Activated naive CD4-positive, alpha-beta T cell (primary cell): ENCODE results near the gene RAPGEF5.

Experiments used
- DNase-seq, 4 experiments: peaks; one replicate each; lab custom pipeline; 2025; lab: John Stamatoyannopoulos, UW

Gene RAPGEF5

GRCh38 chr7:22378199-22378980 is 21.4 kb upstream of the RAPGEF5 start:
- DNase-seq = no peak

GRCh38 chr7:22377703-22378102 is 20.7 kb upstream of the RAPGEF5 start:
- no peak for DNase-seq

GRCh38 chr7:22375359-22376048 is 18.6 kb upstream of the RAPGEF5 start:
- DNase-seq = no peak

DNA sequence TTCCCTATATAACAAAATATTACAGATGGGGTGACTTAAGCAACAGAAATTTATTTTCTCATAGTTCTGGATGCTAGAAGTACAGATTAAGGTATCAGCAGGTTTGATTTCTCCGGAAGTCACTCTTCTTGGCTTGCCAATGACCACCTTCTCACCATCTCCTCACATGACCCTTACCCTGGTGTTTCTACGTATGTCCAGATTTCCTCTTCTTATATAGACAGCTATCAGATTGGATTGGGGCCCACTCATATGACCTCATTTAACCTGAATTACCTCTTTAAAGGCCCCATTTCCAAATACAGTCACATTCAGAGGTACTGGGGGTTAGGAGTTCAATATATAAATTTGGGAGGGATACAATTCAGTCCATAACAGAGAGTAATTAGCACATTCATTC is 17.0 kb upstream of the RAPGEF5 start:
- no peak for DNase-seq

- no peak for DNase-seq
These were observed 16.4 kb upstream of the RAPGEF5 start for GRCh38 chr7:22373388-22373787.

- DNase-seq = no peak
These were observed 15.9 kb upstream of the RAPGEF5 start for GRCh38 chr7:22372863-22373262.

DNA sequence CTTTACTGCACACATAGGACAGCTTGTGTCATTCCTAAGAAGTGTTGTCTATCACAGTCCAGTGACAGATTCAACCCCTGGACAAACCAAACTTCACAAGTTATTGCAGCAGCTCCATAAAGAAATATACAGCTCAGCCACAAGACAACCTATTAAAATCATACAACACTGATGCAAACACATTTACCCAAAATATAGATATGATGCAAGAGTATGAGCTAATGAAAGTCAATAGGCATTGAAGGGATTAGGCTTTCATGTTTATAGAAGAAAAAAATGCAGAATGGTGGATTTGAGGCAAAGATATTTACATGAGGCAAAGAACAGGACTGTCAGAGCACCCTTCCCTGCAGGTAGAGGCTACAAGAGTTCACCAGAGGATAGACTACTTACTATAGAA is 14.9 kb upstream of the RAPGEF5 start:
- DNase-seq = no peak

DNA sequence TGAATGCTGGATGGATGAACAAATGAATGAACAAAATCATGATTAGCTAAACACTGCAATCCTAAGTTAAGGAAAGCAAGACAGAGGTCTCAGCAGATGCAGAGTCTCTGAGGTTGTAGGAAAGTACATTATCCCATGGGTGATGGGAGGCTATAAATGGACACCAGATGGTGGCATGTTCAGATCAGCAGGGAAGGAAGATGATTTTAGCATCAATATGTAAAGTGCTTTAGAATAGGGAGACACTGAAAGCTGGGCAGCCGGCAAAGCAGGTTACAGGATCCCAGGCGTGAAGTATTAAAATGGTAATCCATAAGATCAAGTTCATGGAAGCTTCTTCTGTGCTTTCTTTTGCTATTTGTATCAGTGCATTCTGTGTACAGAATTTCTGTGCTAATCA is 7.9 kb upstream of the RAPGEF5 start:
- DNase-seq = no peak

GRCh38 chr7:22363756-22364422 is 6.9 kb upstream of the RAPGEF5 start:
- DNase-seq = no peak

DNA sequence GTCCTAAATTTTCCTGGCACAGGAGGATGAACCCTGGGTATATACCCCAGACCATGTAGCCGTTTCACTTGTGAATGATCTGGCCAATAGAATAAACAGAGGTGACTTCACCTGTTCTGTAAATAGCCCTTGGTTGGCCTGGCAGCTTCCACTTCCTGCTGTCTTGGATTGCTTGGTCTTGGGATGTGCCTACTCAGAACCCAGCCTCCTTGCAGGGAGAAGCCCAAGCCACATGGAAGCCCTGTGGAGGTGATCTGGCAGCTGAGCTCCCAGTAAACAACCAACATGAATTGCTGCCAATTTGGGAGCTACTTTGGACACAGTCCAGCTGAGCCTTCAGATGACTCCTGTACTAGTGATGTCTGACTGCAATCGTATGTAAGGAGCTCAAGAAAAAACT is 4.8 kb upstream of the RAPGEF5 start:
- no peak for DNase-seq

DNA sequence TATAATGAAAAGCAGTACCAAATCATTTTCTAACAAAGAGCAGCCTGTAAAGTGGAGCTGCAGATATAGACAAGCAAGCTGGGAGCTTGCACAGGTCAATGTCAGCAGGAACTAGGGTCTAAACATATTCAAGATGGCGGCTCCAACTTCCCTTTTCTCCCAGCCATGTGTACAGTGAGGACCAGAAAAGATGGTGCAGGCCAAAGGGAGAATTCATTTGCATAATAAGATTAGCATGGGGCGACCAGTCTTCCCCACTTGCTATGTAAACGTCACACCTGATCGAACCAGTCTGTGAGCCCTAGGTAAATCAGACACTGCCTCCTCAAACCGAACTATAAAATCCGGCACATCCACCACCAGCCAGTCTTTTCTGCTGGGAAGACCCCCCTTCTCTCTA is 4.4 kb upstream of the RAPGEF5 start:
- DNase-seq = no peak

- no peak for DNase-seq
These were observed 2.1 kb upstream of the RAPGEF5 start for GRCh38 chr7:22358820-22359697.

DNA sequence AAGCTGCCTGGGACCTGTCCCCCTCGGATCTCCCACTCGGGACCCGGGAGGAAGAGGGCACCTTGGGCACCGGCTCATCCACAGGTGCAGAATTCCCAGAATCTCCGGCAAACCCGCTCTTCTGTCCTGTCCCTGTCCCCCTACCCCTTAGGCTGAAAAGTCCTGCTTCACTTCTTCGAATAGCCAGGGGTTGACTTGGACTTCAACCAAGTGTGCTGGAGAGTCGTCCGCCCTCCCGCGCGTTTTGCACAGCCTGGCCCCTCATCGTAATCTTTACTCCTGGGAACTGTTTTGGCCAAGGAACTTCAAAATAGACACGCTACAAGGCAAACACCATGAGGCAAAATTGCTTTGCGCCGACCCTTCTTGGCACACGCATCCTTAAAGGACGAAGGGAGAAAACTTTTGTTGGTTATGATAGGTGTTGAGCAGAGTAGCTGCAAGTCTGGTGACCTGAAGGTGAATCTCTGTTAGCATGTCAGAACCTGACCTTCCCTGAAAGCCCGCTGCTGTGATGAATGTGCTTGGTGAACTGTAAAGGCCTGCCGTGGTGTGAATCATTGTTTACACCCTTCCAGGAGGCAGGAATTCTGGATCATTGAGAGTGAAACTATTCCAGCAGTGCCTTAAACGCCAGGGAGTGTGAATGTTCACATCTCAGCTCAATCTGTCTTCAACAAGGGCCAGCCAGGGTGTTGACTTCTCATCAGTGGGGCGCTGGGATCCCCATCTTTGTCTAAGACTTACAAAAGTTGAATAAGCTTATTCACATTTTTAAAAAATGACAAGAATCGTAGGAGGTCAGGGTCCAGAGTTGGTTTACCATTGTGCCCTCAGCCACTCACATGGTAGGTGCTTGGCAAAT is 589 bp upstream of the RAPGEF5 start:
- no peak for DNase-seq

GRCh38 chr7:22356010-22356691 is 803 bp downstream of the RAPGEF5 start:
- no peak for DNase-seq

DNA sequence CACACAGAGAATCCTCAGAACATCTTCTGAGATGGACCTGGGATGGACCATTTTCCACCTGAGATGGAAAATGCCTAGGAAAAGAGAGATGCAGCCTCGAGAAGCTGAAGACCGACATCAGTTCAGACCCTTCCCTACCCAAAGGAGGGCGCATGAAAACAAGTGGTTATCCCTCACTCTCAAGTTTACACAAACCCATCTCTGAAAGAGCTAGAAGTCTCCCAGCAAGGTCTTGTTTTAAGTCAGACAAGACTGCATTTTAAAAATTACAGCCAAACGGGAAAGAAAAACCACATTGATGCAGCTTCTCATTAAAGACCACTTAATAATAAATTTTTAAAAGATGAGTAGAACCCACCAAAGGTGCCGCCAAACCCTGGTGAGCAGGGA is 1.3 kb downstream of the RAPGEF5 start:
- no peak for DNase-seq

DNA sequence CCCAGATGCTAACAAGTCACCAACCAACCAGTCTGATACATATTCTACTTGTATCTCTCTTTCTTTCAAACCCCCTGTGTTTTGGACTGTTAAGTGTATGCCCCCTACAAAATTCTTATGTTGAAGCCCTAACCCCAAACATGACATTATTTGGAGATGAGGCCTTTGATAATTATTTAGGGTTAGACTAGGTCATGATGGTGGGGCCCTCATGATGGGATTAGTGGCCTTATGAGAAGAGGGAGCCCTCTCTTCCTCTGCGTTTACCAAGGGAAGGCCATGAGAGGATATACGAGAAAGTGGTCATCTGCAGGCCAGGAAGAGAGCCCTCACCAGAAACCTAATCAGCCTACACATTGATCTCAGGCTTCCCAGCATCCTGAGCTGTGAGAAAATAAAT is 2.5 kb downstream of the RAPGEF5 start:
- DNase-seq = no peak

- DNase-seq = no peak
These were observed 4.1 kb downstream of the RAPGEF5 start for GRCh38 chr7:22352887-22353286.

DNA sequence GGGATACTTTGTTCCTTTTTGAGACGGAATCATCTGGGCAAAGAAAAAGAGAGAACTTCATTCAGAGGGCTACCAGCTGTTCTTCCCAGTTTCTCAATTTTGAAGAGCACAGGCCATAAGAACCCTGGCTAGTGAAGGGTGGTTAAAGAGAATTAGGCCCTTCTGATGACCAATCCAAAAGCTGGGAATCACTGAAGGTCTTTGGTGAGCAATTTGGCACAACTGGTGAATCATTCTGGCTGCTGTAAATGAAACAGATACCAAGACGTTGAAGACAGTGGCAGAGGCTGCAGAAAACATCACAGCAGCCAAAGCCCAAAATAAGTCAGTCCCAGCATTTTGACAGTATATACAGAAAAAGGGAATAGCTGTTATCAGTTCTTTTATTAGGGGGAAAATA is 5.1 kb downstream of the RAPGEF5 start:
- DNase-seq = no peak

GRCh38 chr7:22351329-22351692 is 5.6 kb downstream of the RAPGEF5 start:
- DNase-seq = no peak

GRCh38 chr7:22350466-22351328 is 6.3 kb downstream of the RAPGEF5 start:
- no peak for DNase-seq
